ENCODE data around the gene RAB43.

The RAB43 gene

DNA sequence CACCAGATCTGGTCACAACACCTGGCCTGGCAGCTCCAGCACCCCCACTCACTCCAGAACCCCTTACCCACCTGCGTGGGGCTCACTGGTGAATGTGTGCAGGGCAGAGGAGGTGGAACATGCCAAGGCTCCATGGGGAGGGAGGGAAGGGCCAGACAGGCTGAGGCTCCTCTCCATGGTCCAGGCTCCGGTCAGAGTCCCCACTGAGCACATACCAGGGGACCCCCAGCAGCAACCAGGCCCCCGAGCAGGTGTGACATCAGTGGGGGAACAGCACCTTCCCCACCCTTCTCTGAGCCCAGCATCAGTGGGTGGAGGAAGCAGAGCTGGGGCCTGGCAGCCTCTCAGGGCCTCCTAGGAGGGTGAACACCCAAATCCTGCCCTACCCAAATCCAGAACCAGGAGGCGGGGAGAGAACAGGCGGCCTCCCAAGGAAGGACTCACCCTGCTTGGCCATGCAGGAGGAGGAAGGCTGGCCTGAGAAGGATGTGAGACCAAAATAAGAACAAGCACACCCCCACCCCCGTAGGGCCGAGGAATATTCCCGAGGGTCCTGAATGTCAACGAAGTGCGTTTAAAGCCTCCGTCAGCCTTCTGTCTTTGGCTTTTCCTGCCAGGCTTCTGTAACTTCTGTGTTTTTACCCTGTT is 62.2 kb downstream of the RAB43 start:
- no peak for DNase-seq

GRCh38 chr3:129058441-129059200 is 63.0 kb downstream of the RAB43 start:
- DNase-seq: peak; percentile 40

DNA sequence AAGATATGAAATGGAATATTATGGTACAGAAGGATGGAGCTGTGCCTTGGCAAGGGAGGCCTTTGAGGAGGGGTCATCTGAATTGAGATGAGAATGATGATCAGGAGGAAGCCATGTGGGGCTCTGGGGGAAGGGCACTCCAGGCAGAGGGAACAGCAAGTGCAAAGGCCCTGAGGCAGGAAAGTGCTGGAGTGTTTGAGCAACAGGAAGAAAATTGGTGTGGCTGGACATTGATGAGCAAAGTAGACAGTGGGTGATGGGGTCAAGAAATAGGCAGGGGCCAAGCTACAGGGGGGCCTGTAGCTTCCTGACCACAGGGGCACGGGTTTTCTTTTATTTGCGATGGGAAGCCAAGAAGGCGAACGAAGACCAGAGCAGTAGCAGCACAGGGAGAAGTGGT is 64.4 kb downstream of the RAB43 start:
- no peak for DNase-seq

- no peak for DNase-seq
Observed at GRCh38 chr3:129056451-129057173, 65.0 kb downstream of the RAB43 start.

DNA sequence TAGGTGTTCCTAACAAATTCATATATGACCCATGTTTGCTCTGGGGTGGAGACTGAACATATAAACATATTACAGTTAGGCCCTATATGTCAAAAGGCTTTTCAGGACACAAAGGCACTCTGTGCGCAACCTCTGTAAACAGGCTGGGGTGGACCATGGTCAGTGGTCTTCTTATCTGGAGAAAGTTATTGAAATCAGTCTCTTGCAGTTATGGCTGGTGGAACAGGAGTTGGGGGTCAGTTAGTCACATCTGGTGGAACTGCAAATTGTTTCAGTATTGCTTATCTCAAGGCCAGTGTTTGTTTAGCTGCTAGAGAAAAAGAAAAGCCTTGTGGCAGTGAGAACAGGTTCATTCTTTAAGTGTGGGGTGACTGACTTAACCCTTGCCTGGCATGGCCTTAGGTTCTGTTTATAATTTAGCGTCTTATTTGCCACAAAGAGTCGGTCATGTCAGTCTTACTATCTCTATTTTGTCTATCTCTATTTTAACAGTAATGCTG is 66.9 kb downstream of the RAB43 start:
- peak; percentile 59 for DNase-seq

DNA sequence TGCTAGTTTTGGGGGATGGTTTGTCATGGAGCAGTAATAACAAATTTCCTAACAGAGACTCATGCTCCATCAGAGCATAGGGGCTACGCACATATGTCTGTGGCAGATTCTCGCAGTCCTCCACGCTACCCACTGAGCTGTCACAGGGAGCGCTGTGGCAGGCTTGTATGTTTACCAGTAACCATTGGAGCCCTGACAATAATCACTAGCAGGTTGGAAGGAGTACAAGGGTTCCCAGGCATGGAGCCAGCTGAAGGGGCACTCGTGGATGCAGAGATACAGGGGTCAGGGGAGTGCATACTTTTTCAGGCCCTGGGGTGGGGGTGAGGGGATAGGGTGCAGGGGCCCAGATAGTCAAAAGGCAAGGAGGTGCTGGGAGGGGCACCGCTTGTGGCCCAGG is 68.9 kb downstream of the RAB43 start:
- peak; percentile 35 for DNase-seq

DNA sequence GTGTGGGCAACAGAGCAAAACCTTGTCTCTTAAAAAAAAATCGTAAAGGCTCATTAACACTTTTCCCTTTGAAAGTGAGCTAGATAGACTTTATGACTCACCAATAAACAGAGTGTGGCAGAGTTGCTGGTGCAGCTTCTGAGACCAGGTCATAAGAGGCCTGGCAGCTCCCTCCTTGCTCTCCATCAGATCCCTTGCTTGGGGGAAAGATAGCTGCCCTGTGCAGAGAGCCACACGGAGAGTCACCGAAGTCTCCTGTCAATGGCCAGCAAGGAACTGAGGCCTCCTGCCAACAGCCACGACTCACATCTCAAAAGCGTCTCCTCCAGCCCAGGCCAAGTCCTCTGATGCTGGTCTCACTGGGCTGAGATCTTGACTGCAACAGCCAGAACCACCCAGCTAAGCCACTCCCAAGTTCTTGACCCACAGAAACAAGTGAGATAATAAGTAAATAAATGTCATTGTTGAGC is 69.7 kb downstream of the RAB43 start:
- DNase-seq: no peak

GRCh38 chr3:129050556-129051295 is 70.9 kb downstream of the RAB43 start:
- DNase-seq: no peak

GRCh38 chr3:129047553-129047839 is 74.1 kb downstream of the RAB43 start:
- DNase-seq: no peak

DNA sequence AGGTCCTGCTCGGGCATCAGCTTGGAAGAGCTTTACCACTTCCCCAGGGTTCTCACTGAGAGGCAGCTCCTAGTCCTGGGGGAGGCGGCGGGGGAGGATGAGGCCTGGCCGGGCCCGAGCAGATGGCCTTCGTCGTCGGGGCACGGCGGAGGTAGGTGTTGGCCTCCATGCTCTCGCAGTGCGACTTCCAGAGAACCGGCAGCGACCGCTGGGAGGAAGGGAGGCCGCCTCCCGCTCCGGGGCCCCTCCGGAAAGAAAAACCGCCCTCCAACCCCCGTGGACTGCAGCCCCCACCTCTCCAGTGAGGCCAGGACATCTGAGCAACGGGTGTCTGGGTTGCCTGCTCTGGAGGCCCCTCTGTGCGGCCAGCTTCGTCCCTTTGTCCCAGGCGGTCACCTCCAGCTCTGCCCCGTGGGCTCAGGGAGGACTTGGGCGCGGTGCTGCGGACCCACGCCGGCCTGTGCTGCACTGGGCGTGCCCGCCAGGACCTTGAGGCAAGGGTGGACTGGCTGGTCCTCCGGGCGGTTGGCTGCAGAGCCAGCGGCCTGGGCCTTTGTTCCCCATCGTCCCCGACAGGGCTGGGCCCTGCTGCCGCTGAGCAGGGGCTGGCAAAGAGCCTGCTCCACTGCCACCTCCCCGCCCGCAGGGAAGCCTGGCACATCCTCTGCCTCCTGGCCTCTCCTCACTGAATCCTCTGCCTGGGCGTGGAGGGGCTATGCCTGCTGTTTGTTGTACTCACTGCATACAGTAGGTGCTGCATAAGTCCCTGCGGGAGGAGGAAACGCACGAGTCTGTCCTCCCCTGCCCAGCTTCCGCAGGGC is 74.7 kb downstream of the RAB43 start:
- no peak for DNase-seq

GRCh38 chr3:129046037-129046731 is 75.4 kb downstream of the RAB43 start:
- no peak for DNase-seq

GRCh38 chr3:129045675-129046036 is 75.9 kb downstream of the RAB43 start:
- no peak for DNase-seq

GRCh38 chr3:129040579-129041300 is 80.9 kb downstream of the RAB43 start:
- no peak for DNase-seq

GRCh38 chr3:129040039-129040336 is 81.6 kb downstream of the RAB43 start:
- DNase-seq: no peak

GRCh38 chr3:129039271-129040038 is 82.1 kb downstream of the RAB43 start:
- no peak for DNase-seq

GRCh38 chr3:129038121-129038855 is 83.3 kb downstream of the RAB43 start:
- DNase-seq: no peak

Data from NCI-H2029 treated with DMSO at 0.1 percent for 48 hours (cell line).